ENCODE data around the gene PARD3. TPM values are rescaled to one million over a fixed set of nuclear protein-coding genes. Genes with fewer than 3 reads are reported as not detected.

The PARD3 gene
- total RNA-seq, 2 donors from 2014 or later, result 59.6 to 74.6 TPM

GRCh38 chr10:34551295-34551694 is 263.8 kb downstream of the PARD3 start:
- H3K9me3 ChIP-seq (ENCODE audit: control insufficient read depth, low read length), result no peaks in the 10 kb centered on the region
- DNase-seq, result no peak
- H3K9ac ChIP-seq (ENCODE audit: extremely low read depth, low read length, poor library complexity, severe bottlenecking), result no peak overlapping the region
- Mint-ChIP-seq H3K9me3 (no peaks in the 10 kb centered on the region), H3K27ac (peak overlapping the region; percentile 18), H3K36me3 (ENCODE audit: low read depth) (peaks cover under 1% of the 10 kb centered on the region), H3K4me3 (no peak overlapping the region), H3K27me3 (ENCODE audit: insufficient read depth) (no peaks in the 10 kb centered on the region), H3K4me1 (peaks cover 44% of the 10 kb centered on the region)
- no peaks in the 10 kb centered on the region for H3K36me3 ChIP-seq (ENCODE audit: control insufficient read depth, insufficient read depth, low read length)
- H3K27me3 ChIP-seq (ENCODE audit: control insufficient read depth, insufficient read depth, low read length, poor library complexity, severe bottlenecking), result no peaks in the 10 kb centered on the region
- 94 to 97% methylated on average over 2 to 4 of the region's 4 CpGs for WGBS, 2 experiments (ENCODE audit: insufficient coverage in 1 of 2, insufficient read length in 1 of 2)
- TF ChIP-seq CTCF (conservative IDR thresholded peaks at IDR 0.05), result no peak
- no peaks in the 10 kb centered on the region for H3K4me1 ChIP-seq (ENCODE audit: control insufficient read depth, insufficient read depth, low read length)
- H3K27ac ChIP-seq (ENCODE audit: low read depth, low read length), result no peak overlapping the region
- no peak overlapping the region for H3K4me3 ChIP-seq (ENCODE audit: low read length)

- Histone ChIP-seq H3K9me3 (ENCODE audit: control insufficient read depth, low read length) (no peaks in the 10 kb centered on the region), H3K4me1 (ENCODE audit: control insufficient read depth, insufficient read depth, low read length) (no peaks in the 10 kb centered on the region), H3K27me3 (ENCODE audit: control insufficient read depth, insufficient read depth, low read length, poor library complexity, severe bottlenecking) (no peaks in the 10 kb centered on the region), H3K36me3 (ENCODE audit: control insufficient read depth, insufficient read depth, low read length) (no peaks in the 10 kb centered on the region), H3K9ac (ENCODE audit: extremely low read depth, low read length, poor library complexity, severe bottlenecking) (no peak overlapping the region), H3K4me3 (ENCODE audit: low read length) (no peak overlapping the region), H3K27ac (ENCODE audit: low read depth, low read length) (no peak overlapping the region)
- Mint-ChIP-seq H3K4me3 (no peak overlapping the region), H3K27ac (no peak overlapping the region), H3K9me3 (no peaks in the 10 kb centered on the region), H3K4me1 (peaks cover 48% of the 10 kb centered on the region), H3K36me3 (ENCODE audit: low read depth) (no peaks in the 10 kb centered on the region), H3K27me3 (ENCODE audit: insufficient read depth) (no peaks in the 10 kb centered on the region)
- 91 to 96% methylated on average over 9 of the region's 9 CpGs for WGBS, 2 experiments (ENCODE audit: insufficient coverage in 1 of 2, insufficient read length in 1 of 2)
- DNase-seq, result no peak
- TF ChIP-seq CTCF (conservative IDR thresholded peaks at IDR 0.05), result no peak
Measured at GRCh38 chr10:34549953-34550352, 265.1 kb downstream of the PARD3 start.

GRCh38 chr10:34549001-34549400 is 266.1 kb downstream of the PARD3 start:
- 88% methylated on average over 3 of the region's 3 CpGs; no CpG with 5 or more reads in 1 of the 2 experiments for WGBS, 2 experiments (ENCODE audit: insufficient coverage in 1 of 2, insufficient read length in 1 of 2)
- Histone ChIP-seq H3K9me3 (ENCODE audit: control insufficient read depth, low read length) (no peaks in the 10 kb centered on the region), H3K9ac (ENCODE audit: extremely low read depth, low read length, poor library complexity, severe bottlenecking) (no peak overlapping the region), H3K27ac (ENCODE audit: low read depth, low read length) (no peak overlapping the region), H3K4me3 (ENCODE audit: low read length) (no peak overlapping the region), H3K27me3 (ENCODE audit: control insufficient read depth, insufficient read depth, low read length, poor library complexity, severe bottlenecking) (no peaks in the 10 kb centered on the region), H3K36me3 (ENCODE audit: control insufficient read depth, insufficient read depth, low read length) (no peaks in the 10 kb centered on the region), H3K4me1 (ENCODE audit: control insufficient read depth, insufficient read depth, low read length) (no peaks in the 10 kb centered on the region)
- Mint-ChIP-seq H3K27me3 (ENCODE audit: insufficient read depth) (no peaks in the 10 kb centered on the region), H3K9me3 (no peaks in the 10 kb centered on the region), H3K4me1 (peaks cover 47% of the 10 kb centered on the region), H3K4me3 (no peak overlapping the region), H3K27ac (no peak overlapping the region), H3K36me3 (ENCODE audit: low read depth) (no peaks in the 10 kb centered on the region)
- DNase-seq, result no peak
- TF ChIP-seq CTCF (conservative IDR thresholded peaks at IDR 0.05), result no peak

Data from endodermal cell (in vitro differentiated cells).